Astrocyte (in vitro differentiated cells and primary cell): ENCODE data around the gene CTRB1. TPM values are rescaled to one million over a fixed set of nuclear protein-coding genes. Genes with fewer than 3 reads are reported as not detected.

Experiments
- DNase-seq: peaks from one replicate; pipeline ENCODE4 v3.0.0-alpha.2; 2010; ENCODE audit warnings: low read depth
- FAIRE-seq: peaks from 2 replicates; lab custom pipeline; 2011; peaks lifted over from hg19 to GRCh38; lab: Jason Lieb, UNC
- H2AFZ ChIP-seq: 2 replicates; pipeline ENCODE4 v1.6.0; 2012; ENCODE audit warnings: low read depth, low read length, inconsistent platforms
- H3K27ac ChIP-seq: 2 replicates; pipeline ENCODE4 v1.5.1; 2011; ENCODE audit warnings: low read depth, low read length, inconsistent platforms
- H3K27me3 ChIP-seq: 2 replicates; pipeline ENCODE4 v1.6.0; 2011; ENCODE audit warnings: low read length, inconsistent platforms; ENCODE audit not compliant: insufficient read depth
- H3K36me3 ChIP-seq: 2 replicates; pipeline ENCODE4 v1.5.1; 2011; ENCODE audit warnings: low read length, inconsistent platforms; ENCODE audit not compliant: insufficient read depth
- H3K4me1 ChIP-seq: 2 replicates; pipeline ENCODE4 v1.5.1; 2011; ENCODE audit warnings: low read length, inconsistent platforms; ENCODE audit not compliant: insufficient read depth
- H3K4me2 ChIP-seq: 2 replicates; pipeline ENCODE4 v1.6.0; 2012; ENCODE audit warnings: low read length, inconsistent platforms
- H3K4me3 ChIP-seq: 2 replicates; pipeline ENCODE4 v1.5.1; 2011; ENCODE audit warnings: low read depth, mild to moderate bottlenecking, low read length, inconsistent platforms; ENCODE audit not compliant: insufficient read depth
- H3K79me2 ChIP-seq: 2 replicates; pipeline ENCODE4 v1.6.0; 2012; ENCODE audit warnings: mild to moderate bottlenecking, low read length, inconsistent platforms; ENCODE audit not compliant: insufficient read depth
- H3K9ac ChIP-seq: 2 replicates; pipeline ENCODE4 v1.6.0; 2012; ENCODE audit warnings: mild to moderate bottlenecking, low read length, inconsistent platforms
- H3K9me3 ChIP-seq: 2 replicates; pipeline ENCODE4 v1.5.1; 2012; ENCODE audit warnings: low read depth, mild to moderate bottlenecking, low read length, inconsistent platforms; ENCODE audit not compliant: insufficient read depth
- H4K20me1 ChIP-seq: 2 replicates; pipeline ENCODE4 v1.6.0; 2012; ENCODE audit warnings: low read length, inconsistent platforms; ENCODE audit not compliant: insufficient read depth
- H3K27ac Mint-ChIP-seq: one replicate; pipeline ENCODE4 v1.8.0; 2021; ENCODE audit warnings: mild to moderate bottlenecking, mixed read lengths; ENCODE audit not compliant: unreplicated experiment
- H3K27me3 Mint-ChIP-seq: one replicate; pipeline ENCODE4 v1.8.0; 2021; ENCODE audit warnings: low read depth, mixed read lengths; ENCODE audit not compliant: unreplicated experiment
- H3K36me3 Mint-ChIP-seq: one replicate; pipeline ENCODE4 v1.8.0; 2021; ENCODE audit warnings: low read depth, mixed read lengths; ENCODE audit not compliant: unreplicated experiment
- H3K4me1 Mint-ChIP-seq: one replicate; pipeline ENCODE4 v1.8.0; 2021; ENCODE audit warnings: low read depth, mixed read lengths; ENCODE audit not compliant: unreplicated experiment
- H3K4me3 Mint-ChIP-seq: one replicate; pipeline ENCODE4 v1.8.0; 2021; ENCODE audit warnings: mild to moderate bottlenecking, moderate library complexity, mixed read lengths; ENCODE audit not compliant: unreplicated experiment
- H3K9me3 Mint-ChIP-seq: one replicate; pipeline ENCODE4 v1.8.0; 2021; ENCODE audit warnings: mild to moderate bottlenecking, mixed read lengths; ENCODE audit not compliant: unreplicated experiment
- EZH2 ChIP-seq: IDR thresholded peaks from 2 replicates; pipeline ENCODE4 v1.6.1; 2012; ENCODE audit warnings: mild to moderate bottlenecking, low read length, inconsistent platforms; ENCODE audit not compliant: insufficient read depth
- total RNA-seq: library from RNA; stranded (reverse); gene quantifications from 2 replicates; pipeline ENCODE4 v1.2.1, GENCODE V29; 2021
- TF ChIP-seq, protein P1 (sequence below): IDR thresholded peaks from 2 replicates; pipeline ENCODE4 v1.5.1; 2011; ENCODE audit warnings: low read depth, mild to moderate bottlenecking, inconsistent platforms, low read length, moderate library complexity; ENCODE audit not compliant: insufficient read depth

CTRB1 gene
- total RNA-seq, 1 donor from 2014 or later: not detected

DNA sequence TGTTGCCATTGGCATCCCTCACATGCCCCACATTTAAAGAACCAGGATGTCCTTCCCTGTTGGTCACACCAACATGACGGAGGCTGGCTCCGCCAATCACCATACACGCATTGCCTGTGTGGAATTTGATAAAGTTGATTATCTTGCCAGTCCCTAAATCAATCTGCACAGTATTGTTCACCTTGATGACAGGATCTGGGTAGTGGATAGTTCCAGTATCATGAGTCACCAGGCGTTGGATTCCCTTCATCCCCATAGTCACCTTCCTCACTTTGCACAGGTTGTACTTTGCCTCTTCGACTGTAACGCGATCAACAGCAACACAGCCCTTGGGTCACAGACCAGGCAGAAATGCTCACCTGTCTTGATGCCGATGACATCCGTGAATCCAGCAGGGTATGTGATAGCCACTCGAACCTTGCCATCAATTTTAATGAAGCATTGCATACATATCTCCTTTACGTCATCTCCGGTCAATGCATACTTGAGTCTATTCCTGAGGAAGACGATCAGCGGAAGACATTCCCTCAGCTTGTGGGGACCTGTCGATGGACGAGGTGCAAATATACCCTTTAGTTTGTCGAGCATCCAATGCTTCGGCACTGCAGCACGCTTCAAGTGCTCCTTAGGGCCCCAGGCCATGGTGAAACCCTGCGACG is 26.1 kb upstream of the CTRB1 start:
- H2AFZ ChIP-seq: no peak overlapping the region
- Mint-ChIP-seq H3K4me3 (no peak overlapping the region), H3K36me3 (peaks cover 5% of the 10 kb centered on the region), H3K9me3 (peaks cover 33% of the 10 kb centered on the region), H3K27ac (no peak overlapping the region), H3K27me3 (peaks cover 33% of the 10 kb centered on the region), H3K4me1 (no peaks in the 10 kb centered on the region)
- TF ChIP-seq EZH2: no peak
- TF ChIP-seq, protein P1, sequence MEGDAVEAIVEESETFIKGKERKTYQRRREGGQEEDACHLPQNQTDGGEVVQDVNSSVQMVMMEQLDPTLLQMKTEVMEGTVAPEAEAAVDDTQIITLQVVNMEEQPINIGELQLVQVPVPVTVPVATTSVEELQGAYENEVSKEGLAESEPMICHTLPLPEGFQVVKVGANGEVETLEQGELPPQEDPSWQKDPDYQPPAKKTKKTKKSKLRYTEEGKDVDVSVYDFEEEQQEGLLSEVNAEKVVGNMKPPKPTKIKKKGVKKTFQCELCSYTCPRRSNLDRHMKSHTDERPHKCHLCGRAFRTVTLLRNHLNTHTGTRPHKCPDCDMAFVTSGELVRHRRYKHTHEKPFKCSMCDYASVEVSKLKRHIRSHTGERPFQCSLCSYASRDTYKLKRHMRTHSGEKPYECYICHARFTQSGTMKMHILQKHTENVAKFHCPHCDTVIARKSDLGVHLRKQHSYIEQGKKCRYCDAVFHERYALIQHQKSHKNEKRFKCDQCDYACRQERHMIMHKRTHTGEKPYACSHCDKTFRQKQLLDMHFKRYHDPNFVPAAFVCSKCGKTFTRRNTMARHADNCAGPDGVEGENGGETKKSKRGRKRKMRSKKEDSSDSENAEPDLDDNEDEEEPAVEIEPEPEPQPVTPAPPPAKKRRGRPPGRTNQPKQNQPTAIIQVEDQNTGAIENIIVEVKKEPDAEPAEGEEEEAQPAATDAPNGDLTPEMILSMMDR: no peak
- no peak overlapping the region for H3K9ac ChIP-seq
- H3K27ac ChIP-seq: no peak overlapping the region
- H3K4me1 ChIP-seq: no peaks in the 10 kb centered on the region
- H3K4me3 ChIP-seq: no peak overlapping the region
- H3K27me3 ChIP-seq: no peaks in the 10 kb centered on the region
- no peak for DNase-seq
- H3K9me3 ChIP-seq: no peaks in the 10 kb centered on the region
- H3K36me3 ChIP-seq: no peaks in the 10 kb centered on the region
- no peaks in the 10 kb centered on the region for H3K79me2 ChIP-seq
- H3K4me2 ChIP-seq: no peak overlapping the region
- no peak for FAIRE-seq
- H4K20me1 ChIP-seq: no peaks in the 10 kb centered on the region

DNA sequence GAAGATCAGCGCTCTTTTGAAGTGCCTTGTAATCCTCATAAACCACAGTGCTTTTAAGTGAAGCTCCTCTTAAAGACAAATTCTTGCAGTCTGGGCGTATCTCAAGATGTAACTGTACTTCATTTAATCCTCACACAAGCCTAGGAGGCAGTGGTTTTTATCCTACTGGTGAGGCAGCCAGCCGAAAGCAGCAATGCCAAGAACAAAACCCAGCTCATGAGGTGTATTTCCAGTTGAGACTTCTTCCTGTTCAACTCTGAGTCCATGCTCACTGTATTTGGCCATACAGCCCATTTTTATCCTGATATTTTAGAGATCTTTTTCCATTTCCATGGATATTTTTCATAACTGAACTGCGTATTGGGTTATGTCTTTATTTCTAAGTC is 25.5 kb upstream of the CTRB1 start:
- H2AFZ ChIP-seq: no peak overlapping the region
- H3K4me1 Mint-ChIP-seq: no peaks in the 10 kb centered on the region
- DNase-seq (no peak), FAIRE-seq (no peak)
- no peaks in the 10 kb centered on the region for H4K20me1 ChIP-seq
- H3K9me3 ChIP-seq: no peaks in the 10 kb centered on the region
- H3K79me2 ChIP-seq: no peaks in the 10 kb centered on the region
- TF ChIP-seq, protein P1: no peak
- TF ChIP-seq EZH2: no peak
- H3K4me3 Mint-ChIP-seq: no peak overlapping the region
- no peak overlapping the region for H3K27ac ChIP-seq
- H3K4me2 ChIP-seq: no peak overlapping the region
- H3K27me3 ChIP-seq: no peaks in the 10 kb centered on the region
- H3K27ac Mint-ChIP-seq: no peak overlapping the region
- no peak overlapping the region for H3K4me3 ChIP-seq
- H3K36me3 ChIP-seq: no peaks in the 10 kb centered on the region
- peaks cover 33% of the 10 kb centered on the region for H3K9me3 Mint-ChIP-seq
- peaks cover 33% of the 10 kb centered on the region for H3K27me3 Mint-ChIP-seq
- no peak overlapping the region for H3K9ac ChIP-seq
- peaks cover 5% of the 10 kb centered on the region for H3K36me3 Mint-ChIP-seq
- no peaks in the 10 kb centered on the region for H3K4me1 ChIP-seq

DNA sequence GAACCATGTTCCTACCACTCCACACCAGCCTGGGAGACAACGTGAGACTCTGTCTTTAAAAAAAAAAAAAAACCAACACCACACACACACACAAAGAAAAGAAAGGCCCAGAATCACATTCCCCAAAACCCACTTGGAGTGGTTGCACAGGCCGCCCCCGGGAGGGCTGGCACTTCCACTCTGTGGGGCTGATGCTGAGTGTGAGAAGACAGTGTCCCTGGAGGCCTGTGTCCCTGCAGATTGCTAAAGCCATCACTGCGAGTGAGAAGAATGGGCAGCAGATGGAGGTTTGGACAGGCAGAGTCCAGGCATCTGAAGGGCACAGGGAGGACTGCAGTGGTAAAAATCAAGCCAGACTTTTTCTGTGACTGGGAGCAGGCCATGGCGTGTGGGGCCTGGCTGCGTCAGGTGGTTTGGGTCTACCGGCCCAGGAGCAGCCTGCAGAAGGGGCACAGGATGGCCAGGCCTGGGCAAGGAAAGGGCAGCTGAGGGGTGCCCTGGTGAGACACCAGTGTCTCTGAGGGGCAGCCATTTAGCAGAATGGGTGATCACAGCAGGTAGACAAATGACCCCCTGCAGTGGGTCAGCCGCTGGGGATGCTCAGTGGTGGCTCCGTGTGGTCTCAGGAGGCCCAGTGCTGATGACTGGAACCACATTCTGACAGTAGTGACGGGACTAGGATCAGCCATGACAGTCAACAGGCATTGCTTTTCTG is 24.9 kb upstream of the CTRB1 start:
- peaks cover 1% of the 10 kb centered on the region for H3K36me3 Mint-ChIP-seq
- H3K27ac Mint-ChIP-seq: no peak overlapping the region
- no peaks in the 10 kb centered on the region for H3K9me3 ChIP-seq
- peaks cover 28% of the 10 kb centered on the region for H3K27me3 Mint-ChIP-seq
- H3K27me3 ChIP-seq: no peaks in the 10 kb centered on the region
- H4K20me1 ChIP-seq: no peaks in the 10 kb centered on the region
- H3K4me1 Mint-ChIP-seq: no peaks in the 10 kb centered on the region
- no peak overlapping the region for H3K27ac ChIP-seq
- H3K36me3 ChIP-seq: no peaks in the 10 kb centered on the region
- H3K9me3 Mint-ChIP-seq: peaks cover 31% of the 10 kb centered on the region
- H3K4me1 ChIP-seq: no peaks in the 10 kb centered on the region
- no peak for TF ChIP-seq EZH2
- TF ChIP-seq, protein P1: no peak
- no peak overlapping the region for H3K4me2 ChIP-seq
- H3K79me2 ChIP-seq: no peaks in the 10 kb centered on the region
- no peak overlapping the region for H3K9ac ChIP-seq
- no peak overlapping the region for H3K4me3 Mint-ChIP-seq
- H2AFZ ChIP-seq: no peak overlapping the region
- no peak for FAIRE-seq
- DNase-seq: no peak
- no peak overlapping the region for H3K4me3 ChIP-seq
